ENCODE results near the gene CDC123. TPM values are rescaled to one million over a fixed set of nuclear protein-coding genes. Genes with fewer than 3 reads are reported as not detected.

CDC123 gene
- total and polyA plus RNA-seq, 2 donors (not counting 1 experiment from before 2014, with no cell fraction given), result 48.9 to 56.0 TPM

- no peak overlapping the region for H3K4me3 ChIP-seq (ENCODE audit: control extremely low read depth in 1 of 5, extremely low read depth in 1 of 5, insufficient read depth in 1 of 5, low read depth in 2 of 5, low read length in 4 of 5)
- Mint-ChIP-seq H3K4me1 (peaks cover 5% of the 10 kb centered on the region), H3K4me3 (no peak overlapping the region), H3K9me3 (ENCODE audit: insufficient read depth) (no peaks in the 10 kb centered on the region), H3K27me3 (no peaks in the 10 kb centered on the region), H3K27ac (no peak overlapping the region)
- no peaks in the 10 kb centered on the region for H3K4me1 ChIP-seq (ENCODE audit: control insufficient read depth in 2 of 2, insufficient read depth in 2 of 2, low read length in 2 of 2)
- no peak overlapping the region for H3K4me2 ChIP-seq (replicated peaks; ENCODE audit: low read depth, low read length, poor library complexity, severe bottlenecking)
- H3K9ac ChIP-seq (ENCODE audit: low read length), result no peak overlapping the region
- TF ChIP-seq CTCF (IDR thresholded peaks at IDR 0.05), result no peak
- TF ChIP-seq EZH2 (IDR thresholded peaks at IDR 0.05; ENCODE audit: borderline replicate concordance, insufficient read depth, low read depth, low read length, poor library complexity, severe bottlenecking), result no peak
- H2AFZ ChIP-seq (ENCODE audit: insufficient read depth, low read depth, low read length, poor library complexity, severe bottlenecking), result no peak overlapping the region
- ChIA-PET CTCF (no interaction called here), POLR2A (no interaction called here)
- 100% methylated on average over 8 of the region's 9 CpGs for WGBS (ENCODE audit: insufficient coverage)
- intact Hi-C loops (cut with micrococcal nuclease), result no loop called here
- ATAC-seq (ENCODE audit: low read depth) (no peak), DNase-seq (no peak)
- no peaks in the 10 kb centered on the region for H3K79me2 ChIP-seq (ENCODE audit: control insufficient read depth, insufficient read depth, low read length)
- H3K27me3 ChIP-seq (replicated peaks in 1 of 4; ENCODE audit: control extremely low read depth in 1 of 4, control insufficient read depth in 3 of 4, insufficient read depth in 4 of 4, low read length in 3 of 4), result no peaks in the 10 kb centered on the region
- H3K27ac ChIP-seq (ENCODE audit: low read length in 2 of 2), result no peak overlapping the region
- H3K9me3 ChIP-seq (ENCODE audit: control extremely low read depth in 1 of 3, control insufficient read depth in 2 of 3, insufficient read depth in 1 of 3, low read length in 2 of 3), result no peaks in the 10 kb centered on the region
- H4K20me1 ChIP-seq (ENCODE audit: control insufficient read depth, insufficient read depth, low read length, poor library complexity, severe bottlenecking), result no peaks in the 10 kb centered on the region
- H3K36me3 ChIP-seq (replicated peaks in 1 of 2; ENCODE audit: control extremely low read depth in 1 of 2, control insufficient read depth in 1 of 2, extremely low read depth in 1 of 2, insufficient read depth in 2 of 2, low read length in 1 of 2), result peaks cover 2 to 37% of the 10 kb centered on the region in 2 experiments
Observed at GRCh38 chr10:12177642-12178041, 18.3 kb upstream of the CDC123 start.

- ATAC-seq (ENCODE audit: low read depth) (no peak), DNase-seq (no peak)
- peaks cover 2 to 37% of the 10 kb centered on the region in 2 experiments for H3K36me3 ChIP-seq (replicated peaks in 1 of 2; ENCODE audit: control extremely low read depth in 1 of 2, control insufficient read depth in 1 of 2, extremely low read depth in 1 of 2, insufficient read depth in 2 of 2, low read length in 1 of 2)
- no peaks in the 10 kb centered on the region for H3K9me3 ChIP-seq (ENCODE audit: control extremely low read depth in 1 of 3, control insufficient read depth in 2 of 3, insufficient read depth in 1 of 3, low read length in 2 of 3)
- H3K79me2 ChIP-seq (ENCODE audit: control insufficient read depth, insufficient read depth, low read length), result no peaks in the 10 kb centered on the region
- Mint-ChIP-seq H3K27me3 (no peaks in the 10 kb centered on the region), H3K4me1 (peaks cover 5% of the 10 kb centered on the region), H3K27ac (no peak overlapping the region), H3K9me3 (ENCODE audit: insufficient read depth) (no peaks in the 10 kb centered on the region), H3K4me3 (no peak overlapping the region)
- no CpG with 5 or more reads among the region's 4 CpGs for WGBS (ENCODE audit: insufficient coverage)
- no peak overlapping the region for H3K4me3 ChIP-seq (ENCODE audit: control extremely low read depth in 1 of 5, extremely low read depth in 1 of 5, insufficient read depth in 1 of 5, low read depth in 2 of 5, low read length in 4 of 5)
- H3K9ac ChIP-seq (ENCODE audit: low read length), result no peak overlapping the region
- no peak for TF ChIP-seq EZH2 (IDR thresholded peaks at IDR 0.05; ENCODE audit: borderline replicate concordance, insufficient read depth, low read depth, low read length, poor library complexity, severe bottlenecking)
- no peak for TF ChIP-seq CTCF (IDR thresholded peaks at IDR 0.05)
- H3K27me3 ChIP-seq (replicated peaks in 1 of 4; ENCODE audit: control extremely low read depth in 1 of 4, control insufficient read depth in 3 of 4, insufficient read depth in 4 of 4, low read length in 3 of 4), result no peaks in the 10 kb centered on the region
- intact Hi-C loops (cut with micrococcal nuclease), result no loop called here
- POLR2A ChIA-PET, result no interaction called here
- H3K4me2 ChIP-seq (replicated peaks; ENCODE audit: low read depth, low read length, poor library complexity, severe bottlenecking), result no peak overlapping the region
- no peak overlapping the region for H3K27ac ChIP-seq (ENCODE audit: low read length in 2 of 2)
- no peak overlapping the region for H2AFZ ChIP-seq (ENCODE audit: insufficient read depth, low read depth, low read length, poor library complexity, severe bottlenecking)
- CTCF ChIA-PET, result interaction anchor here (1.1 to 1.3 kb wide), 2 partner anchors 10 to 35 kb away, joined by 3 to 6 read pairs; no protein-coding TSS in a partner anchor
- no peaks in the 10 kb centered on the region for H3K4me1 ChIP-seq (ENCODE audit: control insufficient read depth in 2 of 2, insufficient read depth in 2 of 2, low read length in 2 of 2)
- no peaks in the 10 kb centered on the region for H4K20me1 ChIP-seq (ENCODE audit: control insufficient read depth, insufficient read depth, low read length, poor library complexity, severe bottlenecking)
Observed at GRCh38 chr10:12179606-12180170, 16.3 kb upstream of the CDC123 start.
